SJSA1 (cell line): Measurements from ENCODE around the gene AP4B1. TPM values are rescaled to one million over a fixed set of nuclear protein-coding genes. Genes with fewer than 3 reads are reported as not detected.
A peak's percentile ranks its signal among the peaks of the same experiment; 100 is the strongest.

ENCODE experiments used
- DNase-seq, 2 experiments: peaks; one replicate each; pipeline ENCODE4 v3.0.0-alpha.2; 2015 to 2020; ENCODE audit warnings: low spot score in 2 of 2, low read depth in 1 of 2
- H3K27ac ChIP-seq: fragments of 250-450 bp; sonication (Bioruptor Pico); 2 replicates; pipeline ENCODE4 v1.5.1; 2020; ENCODE audit warnings: mild to moderate bottlenecking, moderate library complexity
- H3K27me3 ChIP-seq: fragments of 250-450 bp; sonication (Bioruptor Pico); replicated peaks from 2 replicates; pipeline ENCODE4 v1.5.1; 2020; ENCODE audit warnings: mild to moderate bottlenecking, moderate library complexity
- H3K36me3 ChIP-seq: fragments of 250-450 bp; sonication (Bioruptor Pico); 2 replicates; pipeline ENCODE4 v1.5.1; 2020; ENCODE audit warnings: mild to moderate bottlenecking
- H3K4me1 ChIP-seq: fragments of 250-450 bp; sonication (Bioruptor Pico); replicated peaks from 2 replicates; pipeline ENCODE4 v1.6.1; 2021; ENCODE audit warnings: mild to moderate bottlenecking
- H3K4me3 ChIP-seq: fragments of 250-450 bp; sonication (Bioruptor Pico); 2 replicates; pipeline ENCODE4 v1.5.1; 2020; ENCODE audit warnings: mild to moderate bottlenecking
- H3K9me3 ChIP-seq: fragments of 250-450 bp; sonication (Bioruptor Pico); replicated peaks from 2 replicates; pipeline ENCODE4 v1.5.1; 2020; ENCODE audit warnings: mild to moderate bottlenecking
- total RNA-seq: library from RNA; depleted of rRNA; stranded (reverse); fragments of >200 nt; shearing (Covaris generic); gene quantifications from 2 replicates; pipeline ENCODE4 v1.2.3, GENCODE V29; 2014

AP4B1 gene
- total RNA-seq, 1 experiment from 2014 or later: 17.3 TPM

DNA sequence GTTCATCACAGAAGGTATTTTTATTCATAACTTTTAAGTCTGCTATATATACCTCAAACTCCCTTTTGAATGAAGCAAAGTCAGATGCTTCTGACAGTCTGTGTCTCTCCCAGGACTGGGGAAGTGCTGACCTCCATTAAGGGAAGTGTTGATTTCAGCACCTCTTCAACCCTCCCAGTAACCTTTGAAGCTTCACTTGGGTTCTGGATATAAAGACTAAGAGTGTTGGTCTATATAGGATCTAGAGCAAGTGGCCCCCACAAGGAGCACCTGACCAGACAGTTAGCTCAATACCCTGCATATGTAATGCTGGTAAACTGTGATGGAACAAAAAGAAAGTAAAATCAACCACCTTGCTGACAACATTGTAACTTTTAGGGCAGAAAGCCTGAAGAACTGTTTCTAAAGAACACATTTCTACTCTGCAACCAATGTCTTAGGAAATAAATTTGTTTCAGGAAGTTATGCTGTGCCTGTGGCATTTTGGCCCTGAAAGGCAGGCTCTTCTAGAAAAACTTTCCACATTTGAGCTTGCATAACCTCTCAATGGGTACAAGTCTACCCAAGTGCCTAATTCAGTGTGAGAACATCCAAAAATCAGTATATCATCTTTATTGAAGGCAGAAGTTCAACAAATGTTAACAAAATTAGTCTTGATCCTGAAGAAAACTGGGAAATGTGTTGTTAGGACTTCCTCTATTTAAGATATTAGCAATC, 32.2 kb downstream of the AP4B1 start:
- Histone ChIP-seq H3K27ac (no peak overlapping the region), H3K9me3 (no peaks in the 10 kb centered on the region), H3K36me3 (no peaks in the 10 kb centered on the region), H3K4me1 (peaks cover 27% of the 10 kb centered on the region), H3K4me3 (no peak overlapping the region), H3K27me3 (no peaks in the 10 kb centered on the region)
- no peak for DNase-seq

DNA sequence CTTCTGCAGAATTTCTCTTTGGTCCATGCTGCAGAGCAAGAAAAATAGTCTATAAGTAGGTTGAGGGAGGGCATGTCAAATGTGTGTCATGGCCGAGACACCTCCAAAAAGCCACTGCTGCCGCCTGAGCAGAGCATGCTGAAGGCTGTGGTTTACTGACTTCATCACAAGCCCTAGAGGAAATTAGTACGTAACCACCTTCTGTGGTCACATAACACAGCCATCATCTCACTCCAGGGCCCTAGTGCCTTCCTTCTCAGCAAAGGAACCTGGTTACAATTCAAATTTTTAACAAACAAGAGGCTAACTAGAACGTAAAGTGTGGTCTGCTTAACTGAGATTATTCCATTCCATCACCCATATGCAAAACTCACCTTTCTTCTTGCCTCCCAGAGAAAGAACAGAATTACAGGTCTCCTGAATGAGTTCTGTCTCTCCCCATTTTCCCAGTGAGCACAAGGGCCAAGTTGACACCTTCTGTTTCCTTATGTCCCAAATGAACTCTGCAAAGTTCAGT, 32.9 kb downstream of the AP4B1 start, which contains the start of gene PTPN22:
Gene PTPN22, minus strand, starts transcription at position 116 of the 517 bp plus-strand sequence.
- Histone ChIP-seq H3K9me3 (no peaks in the 10 kb centered on the region), H3K36me3 (no peaks in the 10 kb centered on the region), H3K27ac (no peak within 1 kb of the TSS), H3K27me3 (no peaks in the 10 kb centered on the region), H3K4me1 (peaks cover 27% of the 10 kb centered on the region), H3K4me3 (no peak within 1 kb of the TSS)
- DNase-seq: peak in 1 of 2 experiments; percentile 27

DNA sequence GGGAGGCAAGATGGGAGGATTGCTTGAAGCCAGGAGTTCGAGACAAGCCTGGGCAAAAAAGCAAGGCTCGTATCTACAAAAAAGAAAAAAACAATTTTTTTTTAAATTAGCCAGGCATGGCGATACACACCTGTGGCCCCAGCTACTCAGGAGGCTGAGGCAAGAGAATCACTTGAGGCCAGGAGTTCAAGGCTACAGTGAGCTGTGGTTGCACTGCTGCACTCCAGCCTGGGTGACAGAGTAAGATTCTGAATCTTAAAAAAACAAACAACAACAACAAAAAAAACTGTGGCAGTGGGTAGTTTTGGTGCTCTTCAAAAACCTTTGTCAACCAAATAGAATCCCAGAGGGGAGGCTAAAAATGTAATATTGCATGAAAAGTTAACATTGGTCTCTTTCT, 33.8 kb downstream of the AP4B1 start:
- DNase-seq: no peak
- Histone ChIP-seq H3K36me3 (no peaks in the 10 kb centered on the region), H3K27ac (no peak overlapping the region), H3K4me1 (peaks cover 27% of the 10 kb centered on the region), H3K9me3 (no peaks in the 10 kb centered on the region), H3K4me3 (no peak overlapping the region), H3K27me3 (no peaks in the 10 kb centered on the region)

DNA sequence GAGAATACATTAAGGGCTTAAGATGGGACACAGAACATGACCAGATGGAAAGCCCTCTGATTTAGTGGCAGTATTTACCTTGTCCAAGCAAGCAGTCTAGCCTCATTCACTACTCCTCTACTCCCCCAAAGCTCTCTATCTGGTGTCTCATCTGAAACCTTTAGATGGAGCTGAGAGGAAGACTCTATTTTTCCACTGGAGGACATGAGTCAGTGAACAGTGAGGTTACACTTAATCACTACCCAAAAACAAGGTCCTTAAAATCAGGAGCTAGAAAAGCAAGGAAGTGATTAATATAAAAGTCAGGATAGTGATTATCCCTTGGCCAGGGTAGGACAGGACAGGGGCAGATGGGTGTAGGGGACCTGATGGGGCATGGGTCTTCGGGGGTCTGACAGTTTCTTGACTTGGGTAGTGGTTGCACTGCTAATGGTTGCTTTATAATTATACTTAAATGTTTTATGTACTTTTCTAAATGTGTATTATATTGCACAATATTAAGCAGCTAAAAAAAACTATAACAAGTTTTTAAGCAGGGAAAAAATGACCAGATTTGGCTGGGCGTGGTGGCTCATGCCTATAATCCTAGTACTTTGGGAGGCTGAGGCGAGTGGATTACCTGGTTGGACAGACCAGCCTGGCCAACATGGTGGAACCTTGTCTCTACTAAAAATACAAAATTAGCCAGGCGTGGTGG, 36.1 kb downstream of the AP4B1 start:
- no peak for DNase-seq

DNA sequence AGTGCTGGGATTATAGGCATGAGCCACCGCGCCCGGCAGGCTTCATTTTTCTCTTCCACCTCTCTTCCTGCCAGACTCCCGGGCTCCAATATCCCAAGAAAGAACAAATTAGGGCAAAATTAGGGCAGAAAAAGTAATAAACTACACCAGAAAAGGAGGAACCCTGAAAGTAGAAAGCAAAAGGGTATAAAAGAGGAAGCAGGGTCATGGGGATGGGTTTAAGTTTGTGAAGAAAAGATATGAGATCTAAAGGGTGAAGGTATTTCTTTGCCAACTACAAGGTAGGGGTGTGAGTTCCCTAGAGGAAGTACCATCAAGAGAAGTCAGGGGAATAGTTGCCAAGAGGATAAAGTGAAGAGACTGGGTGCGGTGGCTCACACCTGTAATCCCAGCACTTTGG, 43.0 kb downstream of the AP4B1 start:
- Histone ChIP-seq H3K36me3 (no peaks in the 10 kb centered on the region), H3K27me3 (no peaks in the 10 kb centered on the region), H3K9me3 (no peaks in the 10 kb centered on the region), H3K4me3 (no peak overlapping the region), H3K4me1 (peaks cover 25% of the 10 kb centered on the region), H3K27ac (peak overlapping the region; percentile 89)
- DNase-seq: no peak

More for the DNA sequence above, 36.1 kb downstream of the AP4B1 start:
- H3K27me3 ChIP-seq: no peaks in the 10 kb centered on the region
- no peaks in the 10 kb centered on the region for H3K9me3 ChIP-seq
- H3K27ac ChIP-seq: no peak overlapping the region
- peaks cover 27% of the 10 kb centered on the region for H3K4me1 ChIP-seq
- H3K4me3 ChIP-seq: no peak overlapping the region
- no peaks in the 10 kb centered on the region for H3K36me3 ChIP-seq

DNA sequence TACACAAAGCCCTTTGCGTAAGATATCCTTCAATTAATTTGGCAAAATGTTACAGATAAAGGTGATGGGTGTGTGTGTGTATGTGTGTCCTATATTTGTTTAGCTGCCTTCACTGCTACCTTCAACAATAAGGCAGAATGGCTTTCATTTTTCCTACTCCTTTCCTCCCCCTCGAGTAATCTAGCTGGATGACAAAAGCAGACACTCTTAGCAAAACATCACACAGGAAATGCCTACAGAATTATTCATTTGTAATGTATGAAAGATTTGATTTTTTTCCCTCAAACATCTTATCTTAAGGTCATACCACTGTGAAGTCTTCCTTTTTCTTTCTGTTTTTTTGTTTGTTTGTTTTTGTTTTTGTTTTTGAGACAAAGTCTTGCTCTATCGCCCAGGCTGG, 43.7 kb downstream of the AP4B1 start:
- H3K4me3 ChIP-seq: peak overlapping the region; percentile 7
- no peaks in the 10 kb centered on the region for H3K9me3 ChIP-seq
- no peaks in the 10 kb centered on the region for H3K36me3 ChIP-seq
- H3K27ac ChIP-seq: peak overlapping the region; percentile 89
- H3K4me1 ChIP-seq: peaks cover 25% of the 10 kb centered on the region
- peak in 1 of 2 experiments; percentile 84 for DNase-seq
- no peaks in the 10 kb centered on the region for H3K27me3 ChIP-seq

DNA sequence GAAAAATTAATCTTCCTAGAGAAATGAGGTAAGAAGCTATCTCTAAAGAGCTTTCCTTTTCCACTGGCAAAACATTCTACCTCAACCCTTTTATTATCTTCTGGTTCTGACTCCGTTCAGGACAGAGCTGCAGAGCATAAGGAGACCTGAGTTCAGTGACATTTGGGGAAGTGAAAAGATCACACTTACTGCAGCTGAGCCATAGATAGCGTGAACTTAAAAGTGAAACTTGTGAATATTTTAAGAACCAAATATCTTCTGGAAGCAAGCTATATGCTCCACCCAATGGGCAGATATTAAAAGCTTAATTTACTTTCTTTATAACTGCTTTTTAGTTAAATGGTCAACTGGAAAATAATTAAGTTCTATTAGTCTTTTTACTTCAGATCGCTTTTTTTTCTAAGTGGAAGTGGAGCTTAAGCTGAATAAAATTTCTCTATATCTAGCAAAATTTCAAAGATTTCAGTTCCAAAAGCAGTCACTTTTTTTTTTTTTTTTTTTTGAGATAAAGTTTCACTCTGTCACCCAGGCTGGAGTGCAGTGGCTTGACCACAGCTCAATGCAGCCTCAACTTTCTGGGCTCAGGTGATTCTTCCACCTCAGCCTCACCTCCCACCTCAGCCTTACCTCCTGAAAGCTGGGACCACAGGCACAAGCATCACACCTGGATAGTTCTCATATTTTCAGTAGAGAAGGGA, 45.0 kb downstream of the AP4B1 start:
- Histone ChIP-seq H3K4me1 (peaks cover 25% of the 10 kb centered on the region), H3K36me3 (no peaks in the 10 kb centered on the region), H3K27me3 (no peaks in the 10 kb centered on the region), H3K9me3 (no peaks in the 10 kb centered on the region), H3K27ac (no peak overlapping the region), H3K4me3 (no peak overlapping the region)
- DNase-seq: no peak

DNA sequence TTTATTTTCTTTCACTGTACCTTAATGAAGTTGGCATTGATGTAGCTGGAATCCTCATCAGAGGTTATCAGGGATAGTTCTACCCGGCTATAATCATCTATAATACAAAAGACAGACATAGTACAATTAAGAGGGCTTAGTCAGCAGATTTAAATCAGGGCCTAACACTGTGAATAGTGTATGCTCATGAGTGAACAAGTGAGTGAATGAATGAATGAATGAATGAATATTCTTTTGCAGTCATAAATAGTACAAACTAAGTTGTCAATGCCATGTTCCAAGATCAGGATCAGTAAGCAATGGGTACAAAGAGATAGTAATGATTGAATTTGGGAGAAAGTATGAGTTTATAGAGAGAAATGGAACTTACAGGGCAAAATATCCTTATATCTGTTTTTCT, 45.6 kb downstream of the AP4B1 start:
- no peak for DNase-seq
- Histone ChIP-seq H3K4me3 (no peak overlapping the region), H3K27ac (no peak overlapping the region), H3K27me3 (no peaks in the 10 kb centered on the region), H3K9me3 (no peaks in the 10 kb centered on the region), H3K36me3 (no peaks in the 10 kb centered on the region), H3K4me1 (peaks cover 25% of the 10 kb centered on the region)

DNA sequence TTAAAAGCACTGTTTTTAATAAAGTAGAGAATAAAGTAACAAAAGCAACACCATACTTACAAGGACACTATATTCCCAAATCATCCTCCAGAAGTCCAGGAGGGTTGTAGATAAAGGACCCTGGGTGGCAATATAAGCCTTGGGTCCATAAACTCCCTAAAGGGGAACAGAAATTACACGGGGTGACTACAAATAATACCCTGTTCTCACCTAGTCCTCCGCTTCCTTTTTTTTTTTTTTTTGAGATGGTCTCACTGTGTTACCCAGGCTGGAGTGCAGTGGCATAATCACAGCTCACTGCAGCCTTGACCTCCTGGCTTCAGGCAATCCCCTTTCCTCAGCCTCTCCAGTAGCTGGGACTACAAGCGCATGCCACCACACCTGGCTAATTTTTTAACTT, 46.2 kb downstream of the AP4B1 start:
- Histone ChIP-seq H3K9me3 (no peaks in the 10 kb centered on the region), H3K4me1 (peaks cover 25% of the 10 kb centered on the region), H3K27ac (no peak overlapping the region), H3K4me3 (no peak overlapping the region), H3K36me3 (no peaks in the 10 kb centered on the region), H3K27me3 (no peaks in the 10 kb centered on the region)
- no peak for DNase-seq

DNA sequence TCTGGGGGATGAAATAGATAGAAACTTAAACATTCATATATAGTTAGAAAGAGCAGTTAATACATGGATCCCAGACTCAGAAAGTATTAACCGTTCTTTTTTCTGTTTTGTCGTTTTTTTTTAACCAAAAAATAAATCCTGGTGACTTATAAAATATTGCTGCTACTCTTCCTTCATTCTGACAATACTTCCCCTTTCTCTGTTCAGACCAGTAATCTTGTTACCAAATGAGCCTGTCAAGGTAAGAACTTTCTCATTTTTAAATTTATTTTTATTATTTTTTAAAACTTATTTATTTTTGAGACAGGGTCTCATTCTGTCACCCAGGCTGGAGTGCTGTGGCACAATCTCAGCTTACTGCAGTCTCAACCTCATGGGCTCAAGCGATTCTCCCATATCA, 46.8 kb downstream of the AP4B1 start:
- Histone ChIP-seq H3K9me3 (no peaks in the 10 kb centered on the region), H3K27me3 (no peaks in the 10 kb centered on the region), H3K36me3 (no peaks in the 10 kb centered on the region), H3K4me3 (no peak overlapping the region), H3K27ac (no peak overlapping the region), H3K4me1 (peaks cover 25% of the 10 kb centered on the region)
- DNase-seq: no peak

DNA sequence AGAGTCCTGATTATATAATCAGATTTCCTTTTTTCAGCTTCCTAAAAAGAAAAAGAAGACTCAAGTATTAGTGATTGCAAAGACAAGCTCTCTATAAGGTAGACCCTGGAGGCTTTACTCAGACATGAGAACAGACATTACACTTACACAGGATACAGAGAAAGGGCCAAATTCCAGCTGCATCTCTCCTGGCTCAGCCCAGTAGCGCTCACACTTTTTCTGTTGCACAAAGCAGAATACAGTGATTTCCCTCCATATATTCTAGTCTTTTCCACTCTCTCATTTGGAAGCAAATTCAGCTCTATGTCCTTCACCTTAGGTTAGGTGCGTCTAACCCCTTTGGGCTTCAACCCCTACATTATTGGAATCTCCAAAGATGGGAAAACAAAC, 48.2 kb downstream of the AP4B1 start:
- H3K27ac ChIP-seq: no peak overlapping the region
- no peak overlapping the region for H3K4me3 ChIP-seq
- H3K4me1 ChIP-seq: peaks cover 20% of the 10 kb centered on the region
- no peak for DNase-seq
- no peaks in the 10 kb centered on the region for H3K36me3 ChIP-seq
- H3K27me3 ChIP-seq: no peaks in the 10 kb centered on the region
- H3K9me3 ChIP-seq: no peaks in the 10 kb centered on the region

DNA sequence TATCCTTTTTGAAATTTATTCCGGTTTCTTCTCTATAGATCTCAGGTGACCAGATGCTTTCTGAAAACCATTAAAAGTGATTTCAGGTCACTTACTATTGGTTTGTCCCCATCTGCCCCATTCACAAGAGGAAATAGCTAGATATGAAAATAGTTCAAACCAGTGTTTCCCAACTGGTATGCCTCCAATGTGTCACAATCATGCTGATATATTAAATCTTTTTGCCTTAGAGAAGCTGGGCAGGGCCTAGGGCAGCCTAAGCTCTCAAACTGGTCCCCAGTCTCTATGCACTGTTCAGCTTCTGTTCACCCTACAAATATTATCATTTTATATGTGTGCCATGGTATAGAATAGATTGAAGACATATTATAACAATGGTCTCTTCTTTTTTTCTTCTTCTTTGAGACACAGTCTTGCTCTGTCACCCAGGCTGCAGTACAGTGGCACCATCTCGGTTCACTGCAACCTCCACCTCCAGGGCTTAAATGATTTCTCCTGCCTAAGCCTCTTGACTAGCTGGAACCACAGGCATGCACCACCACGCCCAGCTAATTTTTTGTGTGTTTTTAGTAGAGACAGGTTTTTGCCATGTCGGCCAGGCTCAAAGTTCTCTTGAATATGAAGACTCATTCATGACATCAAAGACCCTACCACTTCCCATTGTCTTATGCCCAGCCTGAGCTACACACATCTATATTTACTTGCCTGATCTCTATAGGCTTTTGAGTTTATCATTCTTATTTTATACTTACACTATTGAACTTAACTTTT, 48.8 kb downstream of the AP4B1 start:
- no peak for DNase-seq

DNA sequence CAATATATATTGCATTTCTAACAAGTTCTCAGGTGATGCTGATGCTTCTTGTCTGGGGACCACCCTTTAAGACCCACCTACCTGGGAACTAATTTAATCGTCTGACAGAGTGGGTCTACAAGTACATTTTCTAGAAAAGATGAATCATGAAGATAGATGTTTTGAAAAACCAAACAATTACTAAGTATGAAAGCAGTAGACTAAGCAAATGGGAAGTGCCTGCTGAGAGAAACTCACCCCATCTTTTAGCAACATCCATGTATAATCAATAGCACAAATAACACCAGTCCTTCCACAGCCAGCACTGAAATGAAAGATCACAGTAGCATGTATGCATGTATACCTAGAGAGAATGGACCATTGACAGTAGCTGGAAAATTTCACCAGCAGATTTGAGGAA, 50.4 kb downstream of the AP4B1 start:
- no peaks in the 10 kb centered on the region for H3K36me3 ChIP-seq
- no peaks in the 10 kb centered on the region for H3K27me3 ChIP-seq
- H3K4me3 ChIP-seq: no peak overlapping the region
- no peak for DNase-seq
- no peak overlapping the region for H3K27ac ChIP-seq
- H3K4me1 ChIP-seq: peaks cover under 1% of the 10 kb centered on the region; the same call in 1 of the 2 replicates
- H3K9me3 ChIP-seq: no peaks in the 10 kb centered on the region

More for the DNA sequence above, 48.8 kb downstream of the AP4B1 start:
- Histone ChIP-seq H3K27ac (no peak overlapping the region), H3K27me3 (no peaks in the 10 kb centered on the region), H3K36me3 (no peaks in the 10 kb centered on the region), H3K4me3 (no peak overlapping the region), H3K4me1 (peaks cover 14% of the 10 kb centered on the region), H3K9me3 (no peaks in the 10 kb centered on the region)
